HG02938 (cell line): Measurements from ENCODE around the gene INPP4A.

Experiments
- ATAC-seq: cut with Tn5 transposase; IDR thresholded peaks from one replicate; pipeline ENCODE4 v1.9.1; 2021; ENCODE audit warnings: mild to moderate bottlenecking, moderate library complexity; ENCODE audit not compliant: unreplicated experiment

The INPP4A gene

DNA sequence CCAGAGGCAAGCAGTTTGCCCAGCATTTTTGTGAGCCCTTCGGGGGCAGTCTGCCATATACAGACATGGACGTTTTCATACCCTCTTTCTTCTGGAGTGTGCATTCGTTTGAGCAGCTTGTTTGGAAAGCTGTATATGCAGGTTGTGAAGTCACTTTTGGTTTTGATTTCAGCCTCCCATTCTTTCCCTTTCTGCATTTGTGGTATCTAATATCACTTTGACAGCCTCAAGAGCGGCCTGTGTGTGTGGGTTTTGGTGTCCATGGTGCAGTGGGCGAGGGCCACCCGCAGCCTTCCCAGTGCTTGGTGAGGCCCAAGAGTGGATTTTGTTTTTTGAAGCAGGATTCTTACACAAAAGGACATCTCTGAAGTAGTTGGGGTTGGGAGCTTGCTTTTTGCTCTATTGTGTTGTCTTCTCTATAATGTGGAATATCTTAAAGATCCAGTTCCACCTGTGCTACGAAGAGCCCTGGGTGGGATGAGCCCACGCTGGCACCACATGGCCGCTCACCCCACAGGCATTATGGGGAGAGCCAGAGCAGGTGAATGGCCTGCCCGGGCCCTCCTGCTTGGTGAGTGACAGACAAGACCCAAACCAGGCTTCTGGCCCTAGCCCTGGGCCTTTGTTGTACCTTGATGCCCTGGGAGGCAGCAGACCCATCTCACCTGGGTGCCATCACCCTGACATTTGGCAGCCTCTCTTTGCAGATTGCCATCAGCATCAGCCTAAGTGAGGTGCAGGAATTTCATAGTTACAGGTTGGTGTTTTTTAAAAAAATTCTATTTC lies 29.5 kb downstream of the INPP4A start:
- ATAC-seq = no peak

DNA sequence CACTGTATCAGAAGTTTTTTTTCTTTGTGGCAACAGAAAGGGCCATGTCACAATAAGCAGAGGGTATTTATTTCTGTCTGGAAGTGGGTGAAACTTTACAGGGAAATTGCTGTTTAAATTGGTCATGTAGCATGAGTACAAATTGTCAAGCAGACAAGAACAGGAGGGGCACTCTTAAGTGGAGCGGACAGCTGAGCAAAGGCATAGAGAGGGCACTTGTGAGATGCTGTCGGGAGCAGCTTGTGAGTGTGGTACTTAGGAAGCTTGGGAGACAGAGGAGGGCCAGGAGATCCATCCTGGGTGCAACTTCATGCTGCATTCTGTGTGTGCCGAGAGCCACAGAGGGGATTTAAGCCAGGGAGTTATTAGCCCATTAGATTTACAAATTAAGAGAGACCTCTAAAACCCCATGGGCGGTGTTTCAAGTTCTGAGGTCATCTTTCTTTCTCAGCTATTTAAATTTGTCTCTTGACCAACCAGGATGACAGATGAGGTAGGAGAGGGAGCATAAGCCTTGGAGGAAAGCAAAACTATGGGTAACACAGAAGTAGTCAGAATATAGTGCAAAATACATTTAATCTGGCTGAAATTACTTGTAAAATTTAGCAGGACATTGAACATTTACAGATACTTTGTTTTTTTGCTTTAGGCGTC lies 30.4 kb downstream of the INPP4A start:
- no peak for ATAC-seq

- ATAC-seq = no peak
Observed at GRCh38 chr2:98476192-98476868, 31.7 kb downstream of the INPP4A start.

- ATAC-seq = no peak
Observed at GRCh38 chr2:98477036-98477435, 32.4 kb downstream of the INPP4A start.

- ATAC-seq = no peak
Observed at GRCh38 chr2:98477506-98477905, 32.8 kb downstream of the INPP4A start.

GRCh38 chr2:98478088-98478551 lies 33.5 kb downstream of the INPP4A start:
- ATAC-seq = no peak

GRCh38 chr2:98478907-98479306 lies 34.2 kb downstream of the INPP4A start:
- ATAC-seq = no peak

DNA sequence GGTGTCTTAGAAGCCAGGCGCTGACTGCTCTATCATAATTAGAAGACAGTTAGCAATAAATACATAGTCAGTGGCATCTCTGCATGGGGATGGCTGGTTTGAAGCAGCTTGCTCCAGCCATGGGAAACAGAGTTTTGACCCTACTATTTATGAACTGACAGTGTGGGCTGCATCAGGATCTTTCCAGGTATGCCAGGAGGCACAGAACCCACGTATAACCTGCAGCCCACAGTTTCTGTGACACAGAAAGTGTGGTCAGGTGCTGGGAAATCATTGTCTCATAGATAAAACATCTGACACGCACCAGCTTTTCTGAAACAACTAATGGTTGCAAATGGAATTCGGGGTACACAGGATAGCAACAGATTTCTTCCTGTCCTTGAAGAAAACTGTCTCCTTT lies 34.7 kb downstream of the INPP4A start:
- no peak for ATAC-seq

DNA sequence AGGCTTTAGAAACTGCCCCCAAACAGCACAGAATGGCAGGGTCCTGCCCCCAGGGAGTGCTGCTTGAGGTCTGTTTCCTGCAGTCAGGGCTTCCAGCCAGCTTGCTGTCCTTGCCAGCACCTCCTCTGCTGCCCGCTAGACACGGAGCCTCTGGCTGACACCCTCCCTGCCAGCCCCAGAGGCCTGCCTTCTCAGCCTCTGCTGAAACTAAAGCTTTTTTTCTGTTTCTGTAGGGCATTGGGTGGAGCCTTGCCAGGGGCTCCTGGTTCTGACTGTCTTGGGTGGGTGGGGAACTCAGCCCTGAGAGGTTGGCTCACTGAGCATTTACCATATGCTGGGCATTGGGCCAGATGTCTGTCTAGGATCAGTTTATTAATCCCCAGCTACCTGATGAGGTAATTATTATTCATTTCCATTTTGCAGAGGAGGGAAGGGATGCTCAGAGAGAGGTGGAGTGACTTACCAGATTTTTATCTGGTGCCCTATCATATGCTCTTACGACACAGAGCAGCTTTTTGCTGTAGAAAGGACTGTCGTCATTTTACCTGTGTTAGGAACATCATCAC lies 35.4 kb downstream of the INPP4A start:
- no peak for ATAC-seq

- no peak for ATAC-seq
Observed at GRCh38 chr2:98480598-98480997, 35.9 kb downstream of the INPP4A start.

GRCh38 chr2:98482362-98482761 lies 37.7 kb downstream of the INPP4A start:
- ATAC-seq = no peak

- peak; percentile 65 for ATAC-seq
Observed at GRCh38 chr2:98483257-98483861, 38.7 kb downstream of the INPP4A start.

GRCh38 chr2:98484121-98484557 lies 39.5 kb downstream of the INPP4A start:
- no peak for ATAC-seq

GRCh38 chr2:98484652-98485452 lies 40.2 kb downstream of the INPP4A start:
- ATAC-seq = no peak

GRCh38 chr2:98485453-98485755 lies 40.7 kb downstream of the INPP4A start:
- no peak for ATAC-seq

- ATAC-seq = no peak
Observed at GRCh38 chr2:98486374-98486981, 41.8 kb downstream of the INPP4A start.

DNA sequence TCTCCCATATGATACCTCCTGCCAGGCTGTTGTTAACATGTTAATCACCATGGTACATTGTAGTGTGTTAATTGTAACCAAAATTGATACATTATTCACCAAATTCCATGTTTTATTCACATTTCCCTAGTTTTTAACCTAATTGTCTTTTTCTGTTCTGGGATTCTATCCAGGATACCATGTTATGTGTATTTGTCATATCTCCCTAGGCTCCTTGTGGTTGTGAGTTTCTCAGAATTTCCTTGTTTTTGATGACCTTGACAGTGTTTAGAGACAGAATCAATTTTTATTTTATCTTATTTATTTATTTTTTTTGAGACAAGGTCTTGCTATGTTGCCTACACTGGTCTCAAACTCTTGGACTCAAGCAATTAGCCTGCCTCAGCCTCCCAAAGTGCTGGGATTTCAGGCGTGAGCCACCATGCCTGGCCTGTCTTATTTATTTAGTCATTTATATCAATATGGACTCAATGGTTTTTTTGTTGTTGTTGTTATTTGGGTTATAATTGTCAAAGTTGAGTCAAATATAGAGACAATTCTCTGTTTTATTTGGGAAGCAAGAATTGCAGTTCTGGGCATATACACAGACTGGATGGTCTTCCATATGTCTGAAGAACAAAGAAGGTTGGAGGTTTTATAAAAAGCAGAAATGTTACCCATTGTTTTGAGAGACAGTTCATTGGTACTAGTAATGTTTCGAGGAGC lies 42.6 kb downstream of the INPP4A start:
- no peak for ATAC-seq

DNA sequence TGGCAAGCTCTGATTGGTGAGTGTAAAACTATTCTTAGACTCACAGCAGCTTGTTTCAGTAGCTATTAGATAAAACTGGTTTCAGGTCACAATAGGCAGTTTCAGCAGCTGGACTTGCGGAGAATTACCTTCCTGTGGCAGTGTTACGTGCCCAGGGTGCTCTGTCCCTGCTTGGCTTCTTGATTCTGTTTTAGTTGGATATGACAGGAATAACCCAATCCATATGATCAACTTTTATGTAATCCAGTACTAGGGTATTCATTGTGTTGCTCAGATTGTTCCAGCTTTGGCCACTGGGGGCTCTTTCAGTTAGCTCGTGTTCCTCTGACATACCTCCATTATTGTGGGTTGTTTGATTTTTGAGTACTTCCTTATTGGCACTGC lies 43.1 kb downstream of the INPP4A start:
- ATAC-seq = peak; percentile 53

DNA sequence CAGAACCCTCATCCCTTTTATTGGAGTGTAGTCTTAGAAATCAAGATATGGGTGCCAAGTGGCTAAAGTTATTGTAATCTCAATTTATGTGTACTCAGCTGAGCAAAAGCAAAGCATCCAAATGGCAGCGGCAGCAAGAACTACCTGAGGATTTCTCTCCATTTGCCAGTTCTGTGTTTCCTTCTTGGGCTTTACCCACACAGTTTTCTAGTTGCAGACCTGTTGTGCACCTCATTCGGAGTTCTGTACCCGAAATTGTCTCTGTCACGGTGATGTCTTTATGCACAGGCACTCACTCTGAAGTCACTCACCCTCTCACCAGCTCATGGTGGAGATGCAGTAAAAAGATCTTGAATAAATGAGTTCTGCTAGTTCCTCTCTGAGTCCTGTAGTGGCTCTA lies 43.6 kb downstream of the INPP4A start:
- no peak for ATAC-seq
